ENCODE measurements around the gene NRF1.

DNA sequence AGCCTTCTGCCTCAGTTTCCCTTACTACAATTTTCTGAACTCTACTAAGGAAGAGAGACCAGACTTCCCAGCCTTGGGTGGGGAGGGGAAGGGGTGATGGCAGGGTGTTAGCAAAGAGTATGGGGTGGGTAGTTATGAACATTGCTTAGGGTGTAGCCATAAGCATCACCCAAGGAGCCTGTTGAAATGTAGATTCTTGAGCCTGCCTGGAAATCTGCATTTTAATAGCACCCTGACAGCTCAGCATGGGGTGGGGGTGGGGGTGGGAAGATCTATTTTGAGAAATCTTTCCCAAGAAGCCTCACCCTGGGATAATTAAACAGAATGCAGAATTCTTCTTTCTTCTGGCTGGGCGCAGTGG, 164.8 kb downstream of the NRF1 start:
- no peak for TF ChIP-seq CTCF (IDR thresholded peaks at IDR 0.05 in 8 of 11, conservative IDR thresholded peaks at IDR 0.05 in 3 of 11)
- TF ChIP-seq POLR2A (IDR thresholded peaks at IDR 0.05): no peak
- no peak for TF ChIP-seq POLR2AphosphoS5 (IDR thresholded peaks at IDR 0.05)
